GM21515 (cell line): Measurements from ENCODE around the gene STAT5B.
"Not testable (repeated sequence)": the region's sequence is repeated elsewhere in the genome, so short reads cannot be mapped to it uniquely, and the experiment has no call there.

Experiments
- ATAC-seq: cut with Tn5 transposase; IDR thresholded peaks from one replicate; pipeline ENCODE4 v1.9.1; 2021; ENCODE audit not compliant: unreplicated experiment

STAT5B gene

GRCh38 chr17:42276359-42276608, at the start of gene STAT5B:
TSS of gene STAT5B (minus strand) at chr17:42276391. CDS start at chr17:42232127, 44,264 bp downstream.
- ATAC-seq: peak; percentile 51

- no peak for ATAC-seq
Observed at GRCh38 chr17:42325026-42325425, 48.8 kb upstream of the STAT5B start.

- no peak for ATAC-seq
Observed at GRCh38 chr17:42323268-42323773, 47.1 kb upstream of the STAT5B start.

- ATAC-seq: peak; percentile 69
Observed at GRCh38 chr17:42322382-42323267, 46.4 kb upstream of the STAT5B start.

- no peak for ATAC-seq
Observed at GRCh38 chr17:42321555-42321954, 45.4 kb upstream of the STAT5B start.

GRCh38 chr17:42317967-42318366, 41.8 kb upstream of the STAT5B start:
- not testable (repeated sequence) for ATAC-seq

GRCh38 chr17:42317266-42317845, 41.2 kb upstream of the STAT5B start:
- ATAC-seq: no peak

- ATAC-seq: no peak
Observed at GRCh38 chr17:42316755-42317154, 40.6 kb upstream of the STAT5B start.

- no peak for ATAC-seq
Observed at GRCh38 chr17:42315402-42316156, 39.4 kb upstream of the STAT5B start.

GRCh38 chr17:42313773-42314566, 37.8 kb upstream of the STAT5B start:
- no peak for ATAC-seq

GRCh38 chr17:42313389-42313772, 37.2 kb upstream of the STAT5B start:
- ATAC-seq: no peak

- no peak for ATAC-seq
Observed at GRCh38 chr17:42312285-42313130, 36.3 kb upstream of the STAT5B start.

- no peak for ATAC-seq
Observed at GRCh38 chr17:42312035-42312284, 35.8 kb upstream of the STAT5B start.

- no peak for ATAC-seq
Observed at GRCh38 chr17:42311240-42312034, 35.2 kb upstream of the STAT5B start.

- ATAC-seq: no peak
Observed at GRCh38 chr17:42310787-42311215, 34.6 kb upstream of the STAT5B start.

- no peak for ATAC-seq
Observed at GRCh38 chr17:42309986-42310786, 34.0 kb upstream of the STAT5B start.

- no peak for ATAC-seq
Observed at GRCh38 chr17:42309142-42309541, 33.0 kb upstream of the STAT5B start.

GRCh38 chr17:42308446-42308845, 32.3 kb upstream of the STAT5B start:
- no peak for ATAC-seq
